ENCODE data around the gene ARHGEF4. TPM values are rescaled to one million over a fixed set of nuclear protein-coding genes. Genes with fewer than 3 reads are reported as not detected.

Gene ARHGEF4
- total and polyA plus RNA-seq, 9 donors: 6.1 to 15.4 (median 8.3) TPM

GRCh38 chr2:130933501-130933900 lies 96.8 kb downstream of the ARHGEF4 start:
- no peaks in the 10 kb centered on the region for H3K36me3 ChIP-seq (ENCODE audit: control insufficient read depth, insufficient read depth, low read length)
- H3K27ac ChIP-seq (ENCODE audit: low read length): no peak overlapping the region
- peaks cover 3% of the 10 kb centered on the region for H3K27me3 ChIP-seq (ENCODE audit: control insufficient read depth, insufficient read depth, low read length)
- WGBS (ENCODE audit: insufficient coverage): no CpG with 5 or more reads among the region's 2 CpGs
- H3K4me1 ChIP-seq (ENCODE audit: control insufficient read depth, insufficient read depth, low read length): no peaks in the 10 kb centered on the region
- H3K9me3 ChIP-seq (replicated peaks; ENCODE audit: control insufficient read depth, low read depth, low read length): peaks cover 3% of the 10 kb centered on the region
- DNase-seq: no peak
- H3K4me3 ChIP-seq (ENCODE audit: low read length): no peak overlapping the region

DNA sequence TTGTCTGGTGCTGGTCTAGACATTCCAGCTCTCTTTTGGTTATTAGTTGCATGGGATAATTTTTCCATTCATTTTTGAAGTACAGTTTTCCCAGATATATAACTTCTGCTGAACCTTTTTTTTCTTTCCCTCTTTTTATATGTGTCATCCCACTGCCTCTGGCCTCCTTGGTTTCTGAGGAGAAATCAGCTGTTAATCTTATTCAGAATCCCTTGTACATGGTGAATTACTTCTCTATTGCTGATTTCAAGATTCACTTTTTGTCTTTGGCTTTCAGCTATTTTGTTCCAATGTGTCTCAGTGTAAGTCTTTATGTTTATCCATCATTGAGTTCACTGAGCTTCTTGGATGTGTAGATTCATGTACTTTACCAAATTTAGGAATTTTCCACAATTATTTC lies 99.7 kb downstream of the ARHGEF4 start:
- DNase-seq: no peak
- Histone ChIP-seq H3K4me3 (ENCODE audit: low read length) (no peak overlapping the region), H3K27me3 (ENCODE audit: control insufficient read depth, insufficient read depth, low read length) (no peaks in the 10 kb centered on the region), H3K9me3 (replicated peaks; ENCODE audit: control insufficient read depth, low read depth, low read length) (peaks cover 3% of the 10 kb centered on the region), H3K36me3 (ENCODE audit: control insufficient read depth, insufficient read depth, low read length) (no peaks in the 10 kb centered on the region), H3K27ac (ENCODE audit: low read length) (no peak overlapping the region), H3K4me1 (ENCODE audit: control insufficient read depth, insufficient read depth, low read length) (no peaks in the 10 kb centered on the region)

DNA sequence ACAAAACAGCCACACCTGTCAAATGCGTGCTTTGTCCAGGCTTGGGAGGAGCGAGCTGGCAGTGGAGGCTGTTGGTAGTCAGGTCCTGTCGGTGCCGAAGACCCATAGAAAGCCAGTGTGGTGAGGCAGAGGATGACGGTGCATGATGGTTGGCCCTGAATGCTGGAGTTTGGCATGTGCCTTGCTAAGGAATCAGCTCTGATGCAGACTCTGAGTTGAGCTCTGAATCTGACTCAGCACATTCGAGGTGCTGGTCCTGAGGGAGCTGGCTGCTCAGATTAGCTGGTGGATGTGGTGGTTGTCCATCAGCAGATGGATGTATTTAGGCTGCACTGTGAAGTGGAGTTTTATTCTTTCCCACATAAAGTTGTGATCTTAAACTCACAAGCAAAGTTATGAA lies 111.3 kb downstream of the ARHGEF4 start:
- no peak for DNase-seq
- no peak overlapping the region for H3K27ac ChIP-seq (ENCODE audit: low read length)
- H3K36me3 ChIP-seq (ENCODE audit: control insufficient read depth, insufficient read depth, low read length): no peaks in the 10 kb centered on the region
- no peaks in the 10 kb centered on the region for H3K27me3 ChIP-seq (ENCODE audit: control insufficient read depth, insufficient read depth, low read length)
- 88% methylated on average over 4 of the region's 6 CpGs for WGBS (ENCODE audit: insufficient coverage)
- H3K4me3 ChIP-seq (ENCODE audit: low read length): no peak overlapping the region
- peaks cover 14% of the 10 kb centered on the region for H3K9me3 ChIP-seq (replicated peaks; ENCODE audit: control insufficient read depth, low read depth, low read length)
- H3K4me1 ChIP-seq (ENCODE audit: control insufficient read depth, insufficient read depth, low read length): no peaks in the 10 kb centered on the region

DNA sequence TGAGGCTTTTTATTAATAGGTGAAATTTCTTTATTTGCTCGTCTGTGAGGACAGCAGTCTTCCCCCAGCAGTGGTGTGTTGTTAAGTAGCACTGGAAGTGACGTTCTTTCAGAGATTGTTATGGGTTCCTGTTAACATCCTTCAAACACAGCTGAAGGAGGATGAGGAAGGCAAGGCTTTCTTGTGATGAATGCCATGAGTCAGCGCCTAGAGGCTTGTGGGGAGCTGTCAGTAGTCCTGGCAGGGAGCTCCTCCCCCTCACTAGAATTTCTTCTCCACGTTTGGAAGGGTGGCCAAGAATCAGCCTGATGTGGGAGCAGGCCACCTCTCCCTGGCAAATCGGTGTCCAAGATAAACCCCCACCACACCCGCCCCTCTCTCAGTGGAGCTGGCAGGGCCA lies 113.2 kb downstream of the ARHGEF4 start:
- Histone ChIP-seq H3K4me1 (ENCODE audit: control insufficient read depth, insufficient read depth, low read length) (no peaks in the 10 kb centered on the region), H3K36me3 (ENCODE audit: control insufficient read depth, insufficient read depth, low read length) (no peaks in the 10 kb centered on the region), H3K9me3 (replicated peaks; ENCODE audit: control insufficient read depth, low read depth, low read length) (peaks cover 7% of the 10 kb centered on the region), H3K27ac (ENCODE audit: low read length) (no peak overlapping the region), H3K27me3 (ENCODE audit: control insufficient read depth, insufficient read depth, low read length) (no peaks in the 10 kb centered on the region), H3K4me3 (ENCODE audit: low read length) (no peak overlapping the region)
- no peak for DNase-seq
- WGBS (ENCODE audit: insufficient coverage): 80% methylated on average over 1 of the region's 6 CpGs

DNA sequence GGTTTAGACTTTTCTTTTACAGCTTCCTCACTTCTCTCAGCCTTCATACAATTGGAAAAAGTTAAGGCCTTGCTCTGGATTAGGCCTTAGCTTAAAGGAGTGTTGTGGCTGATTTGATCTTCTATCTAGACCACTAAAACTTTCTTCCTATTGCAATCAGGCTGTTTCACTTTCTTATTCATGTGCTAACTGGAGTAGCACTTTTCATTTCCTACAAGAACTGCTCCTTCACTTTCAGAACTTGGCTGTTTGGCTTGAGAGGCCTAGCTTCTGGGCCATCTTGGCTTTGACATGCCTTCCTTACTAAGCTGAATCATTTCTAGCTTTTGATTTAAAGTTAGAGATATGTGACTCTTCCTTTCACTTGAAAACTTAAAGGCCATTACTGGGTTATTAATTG lies 114.3 kb downstream of the ARHGEF4 start:
- DNase-seq: no peak
- no peak overlapping the region for H3K4me3 ChIP-seq (ENCODE audit: low read length)
- peaks cover 11% of the 10 kb centered on the region for H3K9me3 ChIP-seq (replicated peaks; ENCODE audit: control insufficient read depth, low read depth, low read length)
- H3K4me1 ChIP-seq (ENCODE audit: control insufficient read depth, insufficient read depth, low read length): no peaks in the 10 kb centered on the region
- H3K36me3 ChIP-seq (ENCODE audit: control insufficient read depth, insufficient read depth, low read length): no peaks in the 10 kb centered on the region
- no peaks in the 10 kb centered on the region for H3K27me3 ChIP-seq (ENCODE audit: control insufficient read depth, insufficient read depth, low read length)
- no peak overlapping the region for H3K27ac ChIP-seq (ENCODE audit: low read length)

- Histone ChIP-seq H3K4me1 (ENCODE audit: control insufficient read depth, insufficient read depth, low read length) (no peaks in the 10 kb centered on the region), H3K4me3 (ENCODE audit: low read length) (no peak overlapping the region), H3K27me3 (ENCODE audit: control insufficient read depth, insufficient read depth, low read length) (peaks cover 3% of the 10 kb centered on the region), H3K36me3 (ENCODE audit: control insufficient read depth, insufficient read depth, low read length) (no peaks in the 10 kb centered on the region), H3K27ac (ENCODE audit: low read length) (no peak overlapping the region), H3K9me3 (replicated peaks; ENCODE audit: control insufficient read depth, low read depth, low read length) (peaks cover 11% of the 10 kb centered on the region)
- no peak for DNase-seq
- WGBS (ENCODE audit: insufficient coverage): no CpG with 5 or more reads among the region's 1 CpG
These were observed 118.2 kb downstream of the ARHGEF4 start for GRCh38 chr2:130954873-130955272.

- peak; percentile 16 for DNase-seq
- Histone ChIP-seq H3K27ac (ENCODE audit: low read length) (no peak overlapping the region), H3K4me1 (ENCODE audit: control insufficient read depth, insufficient read depth, low read length) (no peaks in the 10 kb centered on the region), H3K4me3 (ENCODE audit: low read length) (no peak overlapping the region), H3K27me3 (ENCODE audit: control insufficient read depth, insufficient read depth, low read length) (peaks cover 27% of the 10 kb centered on the region), H3K9me3 (replicated peaks; ENCODE audit: control insufficient read depth, low read depth, low read length) (peaks cover 11% of the 10 kb centered on the region), H3K36me3 (ENCODE audit: control insufficient read depth, insufficient read depth, low read length) (no peaks in the 10 kb centered on the region)
- no CpG with 5 or more reads among the region's 2 CpGs for WGBS (ENCODE audit: insufficient coverage)
These were observed 121.2 kb downstream of the ARHGEF4 start for GRCh38 chr2:130957915-130958314.

DNA sequence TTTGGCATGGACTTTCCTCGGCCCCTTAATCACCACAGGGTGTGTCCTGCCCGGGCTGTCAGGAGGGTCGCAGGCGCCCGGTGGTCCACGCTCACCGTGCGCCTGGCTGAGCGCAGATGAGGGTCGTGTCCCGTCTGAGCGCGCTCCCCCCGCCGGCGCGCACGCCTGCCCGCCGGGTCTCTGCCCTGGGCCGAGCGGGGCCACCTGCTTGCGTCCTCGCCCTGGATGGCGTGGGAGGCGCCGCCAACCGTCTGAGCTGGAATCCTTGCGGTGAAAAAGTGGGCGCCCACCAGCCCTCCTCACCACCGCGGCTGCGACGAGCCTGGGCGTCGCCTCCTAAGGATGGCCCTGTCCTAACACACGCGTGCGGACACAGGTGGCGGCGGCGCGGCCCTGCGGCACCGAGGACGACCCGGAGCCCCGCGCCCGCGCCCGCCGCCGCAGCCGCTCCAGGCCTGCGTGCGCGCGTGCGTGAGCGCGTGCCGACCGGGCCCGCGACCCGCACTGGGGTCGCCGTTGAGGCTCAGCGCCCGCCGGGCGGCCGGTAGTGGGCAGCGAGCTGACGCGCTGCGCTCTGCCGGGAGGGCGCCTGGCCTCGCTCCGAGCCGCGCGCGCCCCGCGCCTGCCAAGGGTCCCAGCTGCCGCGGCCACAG lies 126.6 kb downstream of the ARHGEF4 start:
- DNase-seq: no peak
- no peaks in the 10 kb centered on the region for H3K36me3 ChIP-seq (ENCODE audit: control insufficient read depth, insufficient read depth, low read length)

DNA sequence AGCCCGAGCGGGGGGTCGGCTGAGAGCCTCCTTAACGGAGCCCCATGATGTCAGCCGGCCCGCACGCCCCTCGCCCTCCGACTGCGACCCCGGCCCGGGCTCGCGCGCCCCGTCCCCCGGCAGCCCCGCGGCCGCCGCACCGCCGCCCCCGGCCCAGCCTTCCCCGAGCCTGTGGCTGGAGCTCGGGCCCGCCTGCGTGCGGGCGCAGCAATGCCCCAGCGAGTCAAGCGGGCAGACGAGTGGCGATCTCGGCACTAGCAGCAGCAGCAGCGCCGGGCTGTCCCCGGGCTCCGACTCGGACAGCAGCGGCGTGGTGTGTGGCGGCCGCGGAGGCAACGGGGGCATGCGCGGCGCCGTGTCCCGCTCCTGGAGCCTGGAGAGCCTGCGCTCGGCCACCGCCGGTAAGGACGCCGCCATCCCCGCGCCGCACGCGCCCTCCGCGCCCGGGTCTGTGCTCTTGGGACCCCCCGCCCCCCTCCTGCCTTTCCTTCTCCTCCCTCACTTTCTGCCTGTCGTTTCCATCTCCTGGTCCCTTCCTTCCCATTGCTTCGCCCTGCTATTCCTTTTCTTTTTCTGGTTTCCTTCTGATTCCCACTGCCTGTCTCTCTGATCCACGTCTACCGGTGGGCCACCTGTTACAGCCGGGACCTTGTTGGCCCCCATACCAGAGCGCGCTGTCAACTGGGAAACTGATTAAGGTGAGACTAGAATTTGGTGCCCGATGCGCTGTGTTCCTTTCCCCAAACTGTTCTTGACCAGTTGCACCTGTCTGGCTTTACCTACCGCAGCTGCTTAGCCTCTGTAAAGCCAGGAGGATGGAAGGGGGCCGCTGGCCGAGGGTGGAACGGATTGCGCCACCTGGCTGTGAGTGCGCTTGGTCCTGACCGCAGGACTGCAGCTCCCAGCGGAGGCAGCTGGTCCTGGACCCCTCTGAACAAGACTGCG lies 127.4 kb downstream of the ARHGEF4 start:
- WGBS (ENCODE audit: insufficient coverage): under 1% methylated on average over 80 of the region's 84 CpGs

More for the DNA sequence above, 126.6 kb downstream of the ARHGEF4 start:
- H3K4me3 ChIP-seq (ENCODE audit: low read length): no peak overlapping the region
- no peaks in the 10 kb centered on the region for H3K9me3 ChIP-seq (replicated peaks; ENCODE audit: control insufficient read depth, low read depth, low read length)
- H3K4me1 ChIP-seq (ENCODE audit: control insufficient read depth, insufficient read depth, low read length): peaks cover 6% of the 10 kb centered on the region
- peaks cover 67% of the 10 kb centered on the region for H3K27me3 ChIP-seq (ENCODE audit: control insufficient read depth, insufficient read depth, low read length)
- under 1% methylated on average over 88 of the region's 90 CpGs for WGBS (ENCODE audit: insufficient coverage)
- H3K27ac ChIP-seq (ENCODE audit: low read length): no peak overlapping the region

DNA sequence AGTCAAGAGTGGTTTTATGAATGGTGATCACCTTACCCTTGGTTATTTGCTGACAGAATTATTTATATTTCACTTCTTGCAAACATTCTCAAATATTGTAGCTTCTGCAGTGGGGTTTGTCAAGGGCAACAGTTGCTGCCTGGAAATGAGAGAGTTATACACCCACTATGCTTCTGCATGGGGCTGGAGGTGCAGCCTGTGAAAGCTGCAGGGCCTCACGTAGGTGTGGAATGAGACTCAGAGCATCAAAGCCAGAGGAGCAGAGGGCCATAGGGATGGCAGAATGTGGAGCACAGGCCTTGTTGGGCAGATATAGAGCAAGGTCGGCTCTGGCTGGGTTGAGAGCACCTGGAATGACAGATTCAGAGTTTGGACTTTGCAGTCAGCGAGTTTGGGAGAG lies 128.2 kb downstream of the ARHGEF4 start:
- no peak for DNase-seq
- Histone ChIP-seq H3K4me3 (ENCODE audit: low read length) (no peak overlapping the region), H3K4me1 (ENCODE audit: control insufficient read depth, insufficient read depth, low read length) (peaks cover 6% of the 10 kb centered on the region), H3K27ac (ENCODE audit: low read length) (no peak overlapping the region), H3K36me3 (ENCODE audit: control insufficient read depth, insufficient read depth, low read length) (no peaks in the 10 kb centered on the region), H3K9me3 (replicated peaks; ENCODE audit: control insufficient read depth, low read depth, low read length) (no peaks in the 10 kb centered on the region), H3K27me3 (ENCODE audit: control insufficient read depth, insufficient read depth, low read length) (peaks cover 65% of the 10 kb centered on the region)
- WGBS (ENCODE audit: insufficient coverage): 68% methylated on average over 3 of the region's 3 CpGs

More for the DNA sequence above, 127.4 kb downstream of the ARHGEF4 start:
- Histone ChIP-seq H3K36me3 (ENCODE audit: control insufficient read depth, insufficient read depth, low read length) (no peaks in the 10 kb centered on the region), H3K4me3 (ENCODE audit: low read length) (peak overlapping the region; percentile 19), H3K4me1 (ENCODE audit: control insufficient read depth, insufficient read depth, low read length) (peaks cover 6% of the 10 kb centered on the region), H3K9me3 (replicated peaks; ENCODE audit: control insufficient read depth, low read depth, low read length) (no peaks in the 10 kb centered on the region), H3K27ac (ENCODE audit: low read length) (no peak overlapping the region), H3K27me3 (ENCODE audit: control insufficient read depth, insufficient read depth, low read length) (peaks cover 66% of the 10 kb centered on the region)
- peak; percentile 21 for DNase-seq
